Neural crest cell (in vitro differentiated cells): ENCODE results near the gene CHI3L2. TPM values are rescaled to one million over a fixed set of nuclear protein-coding genes. Genes with fewer than 3 reads are reported as not detected.

Experiments
- DNase-seq: peaks from one replicate; pipeline ENCODE4 v3.0.0; 2021; ENCODE audit warnings: low read depth, mixed read lengths, low spot score
- H3K27ac Mint-ChIP-seq: one replicate; pipeline ENCODE4 v1.8.0; 2021; ENCODE audit warnings: mild to moderate bottlenecking, mixed read lengths; ENCODE audit not compliant: unreplicated experiment
- H3K27me3 Mint-ChIP-seq: 2 replicates; pipeline ENCODE4 v1.8.0; 2021; ENCODE audit warnings: low read depth, mild to moderate bottlenecking, mixed read lengths
- H3K36me3 Mint-ChIP-seq: 2 replicates; pipeline ENCODE4 v1.8.0; 2021; ENCODE audit warnings: low read depth, mild to moderate bottlenecking, mixed read lengths
- H3K4me1 Mint-ChIP-seq: 2 replicates; pipeline ENCODE4 v1.8.0; 2021; ENCODE audit warnings: mixed read lengths
- H3K4me3 Mint-ChIP-seq: one replicate; pipeline ENCODE4 v1.8.0; 2021; ENCODE audit warnings: mild to moderate bottlenecking, mixed read lengths
- H3K9me3 Mint-ChIP-seq: 2 replicates; pipeline ENCODE4 v1.8.0; 2021; ENCODE audit warnings: mixed read lengths
- total RNA-seq: library from RNA; stranded (reverse); gene quantifications from 2 replicates; pipeline ENCODE4 v1.2.1, GENCODE V29; 2021
- TF ChIP-seq, protein P1 (sequence below): fragments of 200-600 bp; sonication (generic); conservative IDR thresholded peaks from 2 replicates; pipeline ENCODE4 v1.5.0; 2021; ENCODE audit warnings: antibody characterized with exemption, mild to moderate bottlenecking

CHI3L2 gene
- total RNA-seq, 1 donor from 2014 or later: not detected

DNA sequence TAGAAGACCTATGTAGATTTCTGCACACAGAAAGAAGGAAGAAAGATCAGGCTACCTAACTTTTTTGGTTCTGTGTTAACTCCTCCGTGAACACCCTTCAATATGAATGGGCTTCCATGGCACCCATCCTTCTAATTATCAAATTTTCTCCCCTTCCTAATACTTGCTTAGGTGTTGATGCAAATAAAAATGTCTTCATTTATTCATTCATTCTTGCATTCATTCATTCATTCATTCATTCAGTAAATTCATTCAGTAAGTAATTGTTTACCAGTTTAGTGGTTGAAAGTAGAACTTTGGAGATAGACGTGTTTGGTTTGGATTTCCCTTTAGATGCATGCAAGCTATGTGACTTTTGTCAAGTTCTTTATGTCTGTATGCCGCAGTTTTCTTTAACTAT lies 4.6 kb downstream of the CHI3L2 start:
- peaks cover 31% of the 10 kb centered on the region for H3K4me1 Mint-ChIP-seq
- TF ChIP-seq, protein P1, sequence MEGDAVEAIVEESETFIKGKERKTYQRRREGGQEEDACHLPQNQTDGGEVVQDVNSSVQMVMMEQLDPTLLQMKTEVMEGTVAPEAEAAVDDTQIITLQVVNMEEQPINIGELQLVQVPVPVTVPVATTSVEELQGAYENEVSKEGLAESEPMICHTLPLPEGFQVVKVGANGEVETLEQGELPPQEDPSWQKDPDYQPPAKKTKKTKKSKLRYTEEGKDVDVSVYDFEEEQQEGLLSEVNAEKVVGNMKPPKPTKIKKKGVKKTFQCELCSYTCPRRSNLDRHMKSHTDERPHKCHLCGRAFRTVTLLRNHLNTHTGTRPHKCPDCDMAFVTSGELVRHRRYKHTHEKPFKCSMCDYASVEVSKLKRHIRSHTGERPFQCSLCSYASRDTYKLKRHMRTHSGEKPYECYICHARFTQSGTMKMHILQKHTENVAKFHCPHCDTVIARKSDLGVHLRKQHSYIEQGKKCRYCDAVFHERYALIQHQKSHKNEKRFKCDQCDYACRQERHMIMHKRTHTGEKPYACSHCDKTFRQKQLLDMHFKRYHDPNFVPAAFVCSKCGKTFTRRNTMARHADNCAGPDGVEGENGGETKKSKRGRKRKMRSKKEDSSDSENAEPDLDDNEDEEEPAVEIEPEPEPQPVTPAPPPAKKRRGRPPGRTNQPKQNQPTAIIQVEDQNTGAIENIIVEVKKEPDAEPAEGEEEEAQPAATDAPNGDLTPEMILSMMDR: no peak
- no peaks in the 10 kb centered on the region for H3K9me3 Mint-ChIP-seq
- H3K27me3 Mint-ChIP-seq: no peaks in the 10 kb centered on the region
- no peak overlapping the region for H3K27ac Mint-ChIP-seq
- no peak for DNase-seq
- H3K4me3 Mint-ChIP-seq: no peak overlapping the region
- H3K36me3 Mint-ChIP-seq: no peaks in the 10 kb centered on the region

DNA sequence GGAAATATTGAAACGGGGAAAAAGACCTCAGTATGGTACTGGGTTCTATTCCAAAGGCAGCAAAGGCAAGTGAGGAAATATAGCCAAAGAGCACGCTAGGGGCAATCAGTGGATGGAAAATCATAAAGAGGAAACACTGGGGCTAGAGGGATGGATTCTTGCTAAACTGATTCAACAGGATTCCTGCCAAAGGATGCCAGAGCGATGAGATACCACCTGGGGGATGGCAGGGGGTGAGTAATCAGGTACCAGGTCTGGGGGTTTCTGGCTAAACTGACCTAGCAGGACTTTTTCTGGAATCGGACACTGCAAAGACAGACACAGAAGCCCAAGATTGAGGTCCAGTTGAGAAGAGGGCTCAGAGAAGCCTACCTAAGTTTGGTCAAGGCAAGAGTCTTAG lies 6.7 kb downstream of the CHI3L2 start:
- H3K27me3 Mint-ChIP-seq: no peaks in the 10 kb centered on the region
- DNase-seq: no peak
- no peaks in the 10 kb centered on the region for H3K9me3 Mint-ChIP-seq
- H3K36me3 Mint-ChIP-seq: no peaks in the 10 kb centered on the region
- TF ChIP-seq, protein P1: no peak
- H3K4me3 Mint-ChIP-seq: no peak overlapping the region
- peaks cover 26% of the 10 kb centered on the region for H3K4me1 Mint-ChIP-seq
- no peak overlapping the region for H3K27ac Mint-ChIP-seq

DNA sequence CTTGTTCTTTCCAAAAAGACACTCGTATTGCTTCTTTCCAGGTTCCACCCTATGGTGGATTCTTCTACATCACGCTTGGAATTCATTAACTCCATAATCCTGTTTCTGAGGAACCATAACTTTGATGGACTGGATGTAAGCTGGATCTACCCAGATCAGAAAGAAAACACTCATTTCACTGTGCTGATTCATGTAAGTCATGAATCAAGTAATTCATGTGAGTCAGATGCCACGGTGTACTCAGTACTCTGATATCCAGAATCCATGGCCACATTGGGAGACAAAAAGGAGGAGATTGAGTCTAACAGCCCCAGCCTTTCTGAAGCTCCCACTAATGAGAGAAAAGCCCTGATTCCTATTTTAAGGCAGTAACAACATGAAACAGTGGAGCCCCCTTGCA lies 7.4 kb downstream of the CHI3L2 start:
- H3K9me3 Mint-ChIP-seq: no peaks in the 10 kb centered on the region
- TF ChIP-seq, protein P1: no peak
- no peak for DNase-seq
- peaks cover 24% of the 10 kb centered on the region for H3K4me1 Mint-ChIP-seq
- no peak overlapping the region for H3K27ac Mint-ChIP-seq
- no peak overlapping the region for H3K4me3 Mint-ChIP-seq
- H3K27me3 Mint-ChIP-seq: no peaks in the 10 kb centered on the region
- H3K36me3 Mint-ChIP-seq: no peaks in the 10 kb centered on the region

DNA sequence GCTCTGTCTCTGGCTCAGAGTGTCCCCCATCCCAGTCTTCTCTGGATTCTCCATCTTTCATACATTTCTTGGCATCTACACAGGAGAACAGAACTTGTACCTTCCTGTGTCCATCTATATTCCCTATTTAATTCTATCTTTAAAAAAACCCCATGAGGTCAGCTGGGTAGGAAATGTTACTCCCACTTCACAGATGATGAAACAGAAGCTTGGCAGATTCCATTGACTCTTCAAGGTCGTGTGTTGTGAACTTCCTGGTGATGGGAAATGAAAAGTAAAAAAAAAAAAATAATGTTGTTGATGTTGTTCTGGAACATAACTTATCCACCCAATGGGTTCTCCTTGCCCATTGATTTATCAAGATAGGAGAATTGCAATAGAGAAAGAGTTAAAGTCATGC lies 8.9 kb downstream of the CHI3L2 start:
- no peak overlapping the region for H3K27ac Mint-ChIP-seq
- H3K4me3 Mint-ChIP-seq: no peak overlapping the region
- peaks cover 17% of the 10 kb centered on the region for H3K4me1 Mint-ChIP-seq
- H3K27me3 Mint-ChIP-seq: no peaks in the 10 kb centered on the region
- TF ChIP-seq, protein P1: no peak
- DNase-seq: no peak
- H3K36me3 Mint-ChIP-seq: no peaks in the 10 kb centered on the region
- H3K9me3 Mint-ChIP-seq: no peaks in the 10 kb centered on the region

DNA sequence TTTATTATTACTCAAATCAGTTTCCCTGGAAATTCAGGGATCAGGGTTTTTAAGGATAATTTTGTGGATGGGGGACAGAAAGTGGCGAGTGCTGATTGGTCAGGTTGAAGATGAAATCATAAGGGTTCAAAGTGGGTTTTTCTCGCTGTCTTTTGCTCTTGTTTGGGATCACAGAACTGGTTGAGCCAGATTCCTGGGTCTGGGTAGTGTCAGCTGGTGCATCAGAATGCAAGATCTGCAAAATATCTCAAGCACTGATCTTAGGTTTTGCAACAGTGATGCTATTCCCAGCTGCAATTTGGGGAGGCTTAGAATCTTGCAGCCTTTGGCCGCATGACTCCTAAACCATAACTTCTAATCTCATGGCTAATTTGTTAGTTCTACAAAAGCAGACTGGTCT lies 9.3 kb downstream of the CHI3L2 start:
- TF ChIP-seq, protein P1: no peak
- DNase-seq: no peak
- Mint-ChIP-seq H3K9me3 (no peaks in the 10 kb centered on the region), H3K4me3 (no peak overlapping the region), H3K4me1 (peaks cover 17% of the 10 kb centered on the region), H3K27ac (no peak overlapping the region), H3K36me3 (no peaks in the 10 kb centered on the region), H3K27me3 (no peaks in the 10 kb centered on the region)
